PFSK-1 (cell line): Measurements from ENCODE around the gene C20orf173.

ENCODE experiments used
- FOXP2 ChIP-seq: optimal IDR thresholded peaks from 2 replicates; pipeline ENCODE3; 2011; ENCODE audit warnings: borderline replicate concordance, control low read depth, inconsistent platforms; ENCODE audit not compliant: insufficient read depth; ENCODE audit errors: extremely low read length, extremely low read depth
- POLR2AphosphoS5 ChIP-seq: IDR thresholded peaks from 2 replicates; pipeline ENCODE4 v1.6.1; 2012; ENCODE audit warnings: low read depth, mild to moderate bottlenecking, control low read depth, low read length, moderate library complexity
- REST ChIP-seq, 2 experiments: IDR thresholded peaks; 2 replicates each; pipeline versions ENCODE4 v1.6.1 to v1.8.0; 2011 to 2012; ENCODE audit warnings: low read depth in 2 of 2, low read length in 2 of 2, control low read depth in 1 of 2, inconsistent platforms in 1 of 2, mild to moderate bottlenecking in 1 of 2, moderate library complexity in 1 of 2; ENCODE audit not compliant: insufficient read depth in 1 of 2
- SIN3A ChIP-seq: IDR thresholded peaks from 2 replicates; pipeline ENCODE4 v1.6.1; 2012; ENCODE audit warnings: mild to moderate bottlenecking, low read length, moderate library complexity, borderline replicate concordance; ENCODE audit not compliant: insufficient read depth
- TAF1 ChIP-seq: IDR thresholded peaks from 2 replicates; pipeline ENCODE4 v1.6.1; 2012; ENCODE audit warnings: low read length, control low read depth, borderline replicate concordance; ENCODE audit not compliant: insufficient read depth

The C20orf173 gene

GRCh38 chr20:35563834-35564233 is 34.4 kb upstream of the C20orf173 start:
- no peak for TF ChIP-seq FOXP2
- no peak for TF ChIP-seq POLR2AphosphoS5
- TF ChIP-seq TAF1, result no peak
- no peak for TF ChIP-seq SIN3A
- no peak for TF ChIP-seq REST (IDR thresholded peaks at IDR 0.05; ENCODE audit: insufficient read depth in 1 of 2, low read depth in 2 of 2, low read length in 2 of 2)

- no peak for TF ChIP-seq SIN3A
- TF ChIP-seq POLR2AphosphoS5, result no peak
- no peak for TF ChIP-seq REST (IDR thresholded peaks at IDR 0.05; ENCODE audit: insufficient read depth in 1 of 2, low read depth in 2 of 2, low read length in 2 of 2)
- no peak for TF ChIP-seq FOXP2
- no peak for TF ChIP-seq TAF1
Observed at GRCh38 chr20:35562541-35563110, 33.2 kb upstream of the C20orf173 start.

GRCh38 chr20:35561671-35562070 is 32.2 kb upstream of the C20orf173 start:
- no peak for TF ChIP-seq POLR2AphosphoS5

- TF ChIP-seq FOXP2 (no peak), SIN3A (no peak), REST (IDR thresholded peaks at IDR 0.05; ENCODE audit: insufficient read depth in 1 of 2, low read depth in 2 of 2, low read length in 2 of 2) (no peak), POLR2AphosphoS5 (no peak), TAF1 (no peak)
Observed at GRCh38 chr20:35561268-35561667, 31.8 kb upstream of the C20orf173 start.

- TF ChIP-seq REST (IDR thresholded peaks at IDR 0.05; ENCODE audit: insufficient read depth in 1 of 2, low read depth in 2 of 2, low read length in 2 of 2), result no peak
- TF ChIP-seq POLR2AphosphoS5, result no peak
- no peak for TF ChIP-seq FOXP2
- TF ChIP-seq SIN3A, result no peak
- TF ChIP-seq TAF1, result no peak
Observed at GRCh38 chr20:35560541-35560940, 31.1 kb upstream of the C20orf173 start.
